Prostate gland (tissue), 2 donors: Measurements from ENCODE around the gene NUP210. TPM values are rescaled to one million over a fixed set of nuclear protein-coding genes. Genes with fewer than 3 reads are reported as not detected.

Experiments
- DNase-seq: peaks from one replicate; pipeline ENCODE4 v3.0.0-alpha.2; 2019; ENCODE audit warnings: low spot score
- H3K27ac ChIP-seq, 2 donors: fragments of 200-600 bp; sonication (generic); 2 replicates each; pipeline ENCODE4 v1.5.1; 2017 to 2019
- H3K27me3 ChIP-seq: fragments of 200-600 bp; sonication (generic); replicated peaks from 2 replicates; pipeline ENCODE4 v1.5.1; 2019; ENCODE audit not compliant: insufficient read depth
- H3K36me3 ChIP-seq, 2 donors: fragments of 200-600 bp; sonication (generic); 1 replicate in 1 of 2; 2 replicates in 1 of 2; pipeline versions ENCODE4 v1.5.1 to v1.8.1; 2017 to 2019
- H3K4me1 ChIP-seq: fragments of 200-600 bp; sonication (generic); replicated peaks from 2 replicates; pipeline ENCODE4 v1.5.1; 2019
- H3K4me3 ChIP-seq, 2 donors: fragments of 200-600 bp; sonication (generic); 2 replicates each; pipeline ENCODE4 v1.5.1; 2017 to 2019
- H3K9me3 ChIP-seq: fragments of 200-600 bp; sonication (generic); 2 replicates; pipeline ENCODE4 v1.5.1; 2017
- CTCF ChIP-seq, 4 experiments: fragments of 200-600 bp in 2 of 4; fragments of 450-650 bp in 2 of 4; sonication (generic) in 2 of 4; IDR thresholded peaks; 1 replicate in 3 of 4; 2 replicates in 1 of 4; pipeline ENCODE4 v1.5.1; 2016 to 2019; ENCODE audit warnings: antibody characterized with exemption in 4 of 4, mild to moderate bottlenecking in 2 of 4, moderate library complexity in 2 of 4
- POLR2A ChIP-seq: fragments of 450-650 bp; IDR thresholded peaks from one replicate; pipeline ENCODE4 v1.6.1; 2016; ENCODE audit warnings: antibody characterized with exemption, mild to moderate bottlenecking
- POLR2AphosphoS5 ChIP-seq: sonication (generic); formaldehyde crosslinking; IDR thresholded peaks from one replicate; pipeline ENCODE4 v1.6.1; 2017; ENCODE audit warnings: antibody characterized with exemption
- WGBS: methylation state at CpG from one replicate; pipeline ENCODE4 v1.1.5; 2018; 5-methylcytosine and 5-hydroxymethylcytosine counted together
- intact Hi-C: fragments of 100-400 bp; cut with DNase I; formaldehyde crosslinking; loops from one replicate; pipeline ENCODE4 v1.14.2; 2022
- total RNA-seq, 2 donors: library from RNA; depleted of rRNA; stranded (reverse); fragments of >200 nt; gene quantifications; one replicate each; pipeline ENCODE4 v1.1.0, GENCODE V29; 2016

The NUP210 gene
- total RNA-seq, 2 donors from 2014 or later, result 10.6 to 31.2 TPM

GRCh38 chr3:13349823-13350222 lies 70.3 kb downstream of the NUP210 start:
- TF ChIP-seq POLR2A (no peak), CTCF (IDR thresholded peaks at IDR 0.05) (no peak), POLR2AphosphoS5 (no peak)
- H3K36me3 ChIP-seq, result no peaks in the 10 kb centered on the region
- no peaks in the 10 kb centered on the region for H3K9me3 ChIP-seq
- DNase-seq, result no peak
- no peaks in the 10 kb centered on the region for H3K4me1 ChIP-seq
- H3K27ac ChIP-seq, result no peak overlapping the region
- WGBS, result 86% methylated on average over 3 of the region's 3 CpGs
- intact Hi-C loops, result no loop called here
- no peaks in the 10 kb centered on the region for H3K27me3 ChIP-seq
- H3K4me3 ChIP-seq, result no peak overlapping the region

- intact Hi-C loops, result no loop called here
- no peaks in the 10 kb centered on the region for H3K4me1 ChIP-seq
- no peaks in the 10 kb centered on the region for H3K27me3 ChIP-seq
- no peak for DNase-seq
- H3K4me3 ChIP-seq, result no peak overlapping the region
- H3K27ac ChIP-seq, result no peak overlapping the region
- no peaks in the 10 kb centered on the region for H3K9me3 ChIP-seq
- no peaks in the 10 kb centered on the region for H3K36me3 ChIP-seq
- no peak for TF ChIP-seq CTCF (IDR thresholded peaks at IDR 0.05)
- WGBS, result 43% methylated on average over 13 of the region's 13 CpGs
Measured at GRCh38 chr3:13348661-13349396, 71.3 kb downstream of the NUP210 start.

- no peaks in the 10 kb centered on the region for H3K27me3 ChIP-seq
- H3K9me3 ChIP-seq, result no peaks in the 10 kb centered on the region
- no peak overlapping the region for H3K4me3 ChIP-seq
- intact Hi-C loops, result no loop called here
- no peaks in the 10 kb centered on the region for H3K4me1 ChIP-seq
- no peaks in the 10 kb centered on the region for H3K36me3 ChIP-seq
- TF ChIP-seq POLR2A (no peak), CTCF (IDR thresholded peaks at IDR 0.05) (no peak), POLR2AphosphoS5 (no peak)
- WGBS, result 80% methylated on average over 3 of the region's 3 CpGs
- H3K27ac ChIP-seq, result no peak overlapping the region
- DNase-seq, result no peak
Measured at GRCh38 chr3:13348100-13348499, 72.0 kb downstream of the NUP210 start.

- 86% methylated on average over 15 of the region's 15 CpGs for WGBS
- Histone ChIP-seq H3K4me3 (no peak overlapping the region), H3K9me3 (no peaks in the 10 kb centered on the region), H3K27me3 (no peaks in the 10 kb centered on the region), H3K36me3 (no peaks in the 10 kb centered on the region), H3K4me1 (no peaks in the 10 kb centered on the region), H3K27ac (no peak overlapping the region)
- no peak for DNase-seq
- intact Hi-C loops, result no loop called here
- TF ChIP-seq POLR2AphosphoS5 (no peak), POLR2A (no peak)
Measured at GRCh38 chr3:13347390-13347950, 72.7 kb downstream of the NUP210 start.

GRCh38 chr3:13346481-13347389 lies 73.4 kb downstream of the NUP210 start:
- no peak for DNase-seq

More at GRCh38 chr3:13346481-13347389, 73.4 kb downstream of the NUP210 start:
- Histone ChIP-seq H3K36me3 (no peaks in the 10 kb centered on the region), H3K27ac (no peak overlapping the region), H3K27me3 (no peaks in the 10 kb centered on the region), H3K4me3 (no peak overlapping the region), H3K4me1 (no peaks in the 10 kb centered on the region), H3K9me3 (no peaks in the 10 kb centered on the region)
- intact Hi-C loops, result no loop called here
- 77% methylated on average over 21 of the region's 23 CpGs for whole genome bisulfite sequencing
- TF ChIP-seq POLR2A (no peak), POLR2AphosphoS5 (no peak), CTCF (IDR thresholded peaks at IDR 0.05) (no peak)
